GM12874 (cell line): ENCODE results near the gene WWOX.

Experiments used
- TF ChIP-seq, protein P1 (sequence below): IDR thresholded peaks from 2 replicates; pipeline ENCODE4 v1.5.1; 2011; ENCODE audit warnings: low read depth, mild to moderate bottlenecking, control low read depth, low read length, moderate library complexity; ENCODE audit not compliant: insufficient read depth

The WWOX gene

GRCh38 chr16:79212114-79212791, 1112.8 kb downstream of the WWOX start:
- TF ChIP-seq, protein P1, sequence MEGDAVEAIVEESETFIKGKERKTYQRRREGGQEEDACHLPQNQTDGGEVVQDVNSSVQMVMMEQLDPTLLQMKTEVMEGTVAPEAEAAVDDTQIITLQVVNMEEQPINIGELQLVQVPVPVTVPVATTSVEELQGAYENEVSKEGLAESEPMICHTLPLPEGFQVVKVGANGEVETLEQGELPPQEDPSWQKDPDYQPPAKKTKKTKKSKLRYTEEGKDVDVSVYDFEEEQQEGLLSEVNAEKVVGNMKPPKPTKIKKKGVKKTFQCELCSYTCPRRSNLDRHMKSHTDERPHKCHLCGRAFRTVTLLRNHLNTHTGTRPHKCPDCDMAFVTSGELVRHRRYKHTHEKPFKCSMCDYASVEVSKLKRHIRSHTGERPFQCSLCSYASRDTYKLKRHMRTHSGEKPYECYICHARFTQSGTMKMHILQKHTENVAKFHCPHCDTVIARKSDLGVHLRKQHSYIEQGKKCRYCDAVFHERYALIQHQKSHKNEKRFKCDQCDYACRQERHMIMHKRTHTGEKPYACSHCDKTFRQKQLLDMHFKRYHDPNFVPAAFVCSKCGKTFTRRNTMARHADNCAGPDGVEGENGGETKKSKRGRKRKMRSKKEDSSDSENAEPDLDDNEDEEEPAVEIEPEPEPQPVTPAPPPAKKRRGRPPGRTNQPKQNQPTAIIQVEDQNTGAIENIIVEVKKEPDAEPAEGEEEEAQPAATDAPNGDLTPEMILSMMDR = no peak

DNA sequence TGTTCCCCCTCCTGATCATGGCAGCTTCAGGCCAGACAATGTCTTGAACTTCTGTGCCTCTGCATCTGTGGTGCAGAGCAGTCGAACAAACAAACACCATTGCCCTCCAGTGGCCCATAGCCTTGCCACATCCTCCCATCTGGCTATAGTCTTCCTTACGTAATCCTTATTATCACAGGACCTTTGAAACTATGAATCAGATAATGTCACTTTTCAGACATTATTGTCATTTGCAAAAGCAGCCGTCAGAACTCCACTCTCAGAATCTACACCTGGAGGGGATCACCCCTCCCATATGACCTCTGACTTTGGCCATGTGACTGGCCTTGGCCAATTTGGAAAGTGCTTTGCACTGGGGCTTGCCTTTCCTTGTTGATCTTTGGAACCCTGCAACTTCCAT, 1113.8 kb downstream of the WWOX start:
- TF ChIP-seq, protein P1 = no peak

DNA sequence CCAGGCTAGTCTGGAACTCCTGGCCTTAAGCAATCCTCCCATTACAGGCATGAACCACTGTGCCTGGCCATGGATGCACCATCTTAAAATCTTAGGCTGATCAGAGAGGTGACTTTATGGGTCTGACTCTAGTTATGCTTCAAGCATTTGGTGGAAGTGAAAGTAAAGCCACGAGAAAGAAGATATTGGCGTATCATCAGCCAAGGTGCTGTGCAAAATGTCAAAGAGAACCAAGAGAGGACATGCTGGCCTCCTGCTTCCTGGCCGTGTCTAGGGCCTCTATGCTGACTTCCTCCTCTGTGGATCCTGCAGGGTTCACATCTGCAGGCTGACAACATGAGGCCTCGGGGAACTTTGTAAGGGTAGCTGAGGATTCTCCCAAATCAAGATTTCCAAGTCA, 1115.8 kb downstream of the WWOX start:
- TF ChIP-seq, protein P1 = no peak

GRCh38 chr16:79217375-79218011, 1118.0 kb downstream of the WWOX start:
- TF ChIP-seq, protein P1 = no peak

DNA sequence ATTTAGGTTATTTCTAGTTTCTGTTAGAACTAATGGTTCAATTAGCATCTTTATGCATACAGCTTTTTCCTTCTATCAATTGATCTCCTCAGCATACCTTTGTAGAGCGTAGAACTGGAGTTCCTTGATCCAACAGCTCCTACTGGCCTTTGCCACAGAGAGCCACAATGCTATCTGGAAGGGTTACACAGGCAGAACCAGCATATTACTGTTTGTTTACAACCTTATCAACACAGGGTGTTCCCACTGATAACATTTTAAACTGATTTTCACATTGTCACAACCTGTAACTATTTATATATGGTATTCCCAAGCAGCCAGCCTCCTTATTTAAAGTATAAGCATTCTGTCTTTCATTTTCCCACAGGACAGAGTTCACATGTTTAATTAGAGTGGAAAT, 1118.9 kb downstream of the WWOX start:
- TF ChIP-seq, protein P1 = no peak

- TF ChIP-seq, protein P1 = no peak
Measured at GRCh38 chr16:79229361-79229760, 1129.9 kb downstream of the WWOX start.

- TF ChIP-seq, protein P1 = no peak
Measured at GRCh38 chr16:79247386-79247785, 1147.9 kb downstream of the WWOX start.
